ENCODE measurements around the gene RENBP.

DNA sequence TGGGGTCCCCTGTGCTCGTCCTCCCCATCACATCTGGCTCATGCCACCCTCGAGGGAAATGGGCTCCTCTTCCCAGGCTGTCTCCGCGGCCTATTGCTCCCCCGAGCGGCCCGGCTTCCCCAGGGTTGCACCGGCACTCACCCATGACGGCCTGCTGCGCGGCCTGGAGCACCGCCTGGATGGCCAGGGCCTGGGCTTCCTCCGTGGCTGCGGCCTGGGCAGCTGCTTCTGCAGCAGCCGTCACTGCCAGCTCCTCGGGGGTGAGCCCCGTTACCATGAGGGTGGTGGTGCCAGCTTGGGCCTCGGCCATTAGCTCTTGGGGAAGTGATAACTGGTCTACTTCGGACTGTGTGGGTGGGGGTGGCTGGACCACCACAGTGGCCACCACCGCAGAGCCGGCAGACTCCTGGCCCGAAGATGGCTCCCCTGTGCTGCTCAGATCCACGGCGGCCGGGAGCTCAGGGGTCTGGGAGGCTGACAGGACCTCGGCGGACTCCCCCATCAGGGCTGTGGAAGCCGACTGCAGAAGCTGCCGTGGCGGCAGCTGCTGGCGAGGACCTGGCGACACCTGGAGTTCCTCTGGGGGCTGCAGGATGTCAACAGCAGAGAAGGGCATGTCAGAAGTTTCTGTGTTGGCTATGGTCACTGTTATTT is 8.1 kb upstream of the RENBP start:
- TF ChIP-seq, protein P1, sequence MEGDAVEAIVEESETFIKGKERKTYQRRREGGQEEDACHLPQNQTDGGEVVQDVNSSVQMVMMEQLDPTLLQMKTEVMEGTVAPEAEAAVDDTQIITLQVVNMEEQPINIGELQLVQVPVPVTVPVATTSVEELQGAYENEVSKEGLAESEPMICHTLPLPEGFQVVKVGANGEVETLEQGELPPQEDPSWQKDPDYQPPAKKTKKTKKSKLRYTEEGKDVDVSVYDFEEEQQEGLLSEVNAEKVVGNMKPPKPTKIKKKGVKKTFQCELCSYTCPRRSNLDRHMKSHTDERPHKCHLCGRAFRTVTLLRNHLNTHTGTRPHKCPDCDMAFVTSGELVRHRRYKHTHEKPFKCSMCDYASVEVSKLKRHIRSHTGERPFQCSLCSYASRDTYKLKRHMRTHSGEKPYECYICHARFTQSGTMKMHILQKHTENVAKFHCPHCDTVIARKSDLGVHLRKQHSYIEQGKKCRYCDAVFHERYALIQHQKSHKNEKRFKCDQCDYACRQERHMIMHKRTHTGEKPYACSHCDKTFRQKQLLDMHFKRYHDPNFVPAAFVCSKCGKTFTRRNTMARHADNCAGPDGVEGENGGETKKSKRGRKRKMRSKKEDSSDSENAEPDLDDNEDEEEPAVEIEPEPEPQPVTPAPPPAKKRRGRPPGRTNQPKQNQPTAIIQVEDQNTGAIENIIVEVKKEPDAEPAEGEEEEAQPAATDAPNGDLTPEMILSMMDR (IDR thresholded peaks at IDR 0.05), result no peak
- TF ChIP-seq ZFX (IDR thresholded peaks at IDR 0.05; ENCODE audit: borderline replicate concordance), result no peak

All from 22Rv1 (cell line).